ENCODE results near the gene TMSB10.
"Not testable (repeated sequence)": the region's sequence is repeated elsewhere in the genome, so short reads cannot be mapped to it uniquely, and the experiment has no call there.

TMSB10 gene

GRCh38 chr2:84904717-84905174 is 710 bp upstream of the TMSB10 start:
- peak; percentile 84 for DNase-seq

- peak; percentile 66 for DNase-seq
Measured at GRCh38 chr2:84906108-84906899, 848 bp downstream of the TMSB10 start.

DNA sequence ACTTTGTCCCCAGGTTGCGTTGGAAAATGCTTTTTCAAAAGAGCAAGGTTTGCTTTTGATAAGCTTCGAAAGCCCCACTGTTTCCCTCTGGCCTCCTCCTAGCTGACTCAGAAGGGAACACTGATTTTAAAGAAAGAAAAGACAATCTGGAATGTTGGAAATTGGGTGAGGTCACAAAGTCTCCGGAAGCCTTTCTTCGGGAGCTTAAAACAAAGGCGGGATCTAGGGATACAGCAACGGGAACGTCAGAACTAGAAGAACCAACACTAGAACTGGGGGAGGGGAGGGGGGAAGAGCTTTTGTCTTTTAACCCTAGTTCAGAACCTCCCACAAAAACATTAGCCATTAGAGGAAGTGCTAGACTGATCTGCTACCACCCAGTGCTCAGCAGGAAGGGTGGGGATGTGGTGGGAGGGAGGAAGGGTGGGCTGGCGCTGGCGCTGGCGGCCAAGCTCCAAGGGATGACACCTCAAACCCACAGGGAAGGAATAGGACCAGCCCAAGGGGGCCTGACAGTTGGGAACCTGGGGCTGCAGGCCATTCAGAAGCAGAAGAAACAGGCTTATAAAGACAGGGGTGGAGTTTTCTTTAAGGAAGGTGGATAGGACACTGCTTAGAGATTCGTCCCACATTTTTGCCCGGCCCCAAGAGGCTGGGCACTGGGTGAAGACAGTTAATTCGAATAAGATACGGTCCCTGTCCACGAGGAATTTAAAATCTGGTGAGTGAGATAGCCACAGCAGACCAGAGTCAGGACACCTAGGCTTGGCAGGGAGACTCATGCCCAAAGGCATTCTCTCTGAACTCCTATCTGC is 1.7 kb downstream of the TMSB10 start:
- peak; percentile 65 for DNase-seq

- no peak for DNase-seq
Measured at GRCh38 chr2:84908948-84909713, 3.7 kb downstream of the TMSB10 start.

- DNase-seq: no peak
Measured at GRCh38 chr2:84911135-84911678, 5.8 kb downstream of the TMSB10 start.

DNA sequence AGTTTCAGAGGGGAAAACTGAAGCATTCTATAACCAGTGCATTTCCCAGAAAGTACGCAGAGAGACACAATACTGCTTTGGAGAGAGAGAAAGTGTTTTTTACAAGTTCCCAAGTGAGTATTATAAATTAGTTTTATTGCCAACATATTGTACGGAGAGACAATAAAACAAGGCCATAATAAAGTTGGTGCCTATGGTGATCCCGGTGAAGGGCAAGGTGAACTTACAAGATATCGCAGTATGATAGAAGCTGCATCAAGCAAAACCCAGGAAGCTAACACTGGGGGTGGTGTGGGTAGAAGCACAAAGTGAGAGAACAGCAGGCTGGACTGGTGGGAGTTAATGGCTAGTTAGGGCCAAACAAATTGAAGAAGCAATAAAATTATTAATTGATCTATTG is 7.5 kb downstream of the TMSB10 start:
- no peak for DNase-seq

DNA sequence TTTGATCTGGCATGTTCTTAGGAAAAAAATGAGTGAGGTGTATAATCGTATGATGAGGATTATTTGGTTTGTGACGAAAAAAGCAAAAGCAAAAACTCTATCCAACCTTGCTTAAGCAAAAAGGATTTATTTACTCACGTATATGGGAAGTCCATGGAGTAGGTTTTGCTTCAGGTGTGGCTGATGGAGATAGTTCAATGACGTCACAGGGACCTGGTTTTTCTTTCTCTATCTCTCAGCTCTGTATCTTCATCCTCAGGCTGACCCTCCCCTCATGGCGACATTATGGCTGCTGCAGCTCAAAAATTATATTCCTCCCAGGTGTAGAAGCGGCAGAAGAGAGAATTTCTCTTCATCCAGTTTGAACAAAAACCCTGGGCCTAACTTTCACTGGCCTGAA is 8.9 kb downstream of the TMSB10 start:
- no peak for DNase-seq

- not testable (repeated sequence) for DNase-seq
Measured at GRCh38 chr2:84915675-84916074, 10.2 kb downstream of the TMSB10 start.

GRCh38 chr2:84917821-84918220 is 12.4 kb downstream of the TMSB10 start:
- DNase-seq: not testable (repeated sequence)

- DNase-seq: no peak
Measured at GRCh38 chr2:84918430-84918829, 13.0 kb downstream of the TMSB10 start.

DNA sequence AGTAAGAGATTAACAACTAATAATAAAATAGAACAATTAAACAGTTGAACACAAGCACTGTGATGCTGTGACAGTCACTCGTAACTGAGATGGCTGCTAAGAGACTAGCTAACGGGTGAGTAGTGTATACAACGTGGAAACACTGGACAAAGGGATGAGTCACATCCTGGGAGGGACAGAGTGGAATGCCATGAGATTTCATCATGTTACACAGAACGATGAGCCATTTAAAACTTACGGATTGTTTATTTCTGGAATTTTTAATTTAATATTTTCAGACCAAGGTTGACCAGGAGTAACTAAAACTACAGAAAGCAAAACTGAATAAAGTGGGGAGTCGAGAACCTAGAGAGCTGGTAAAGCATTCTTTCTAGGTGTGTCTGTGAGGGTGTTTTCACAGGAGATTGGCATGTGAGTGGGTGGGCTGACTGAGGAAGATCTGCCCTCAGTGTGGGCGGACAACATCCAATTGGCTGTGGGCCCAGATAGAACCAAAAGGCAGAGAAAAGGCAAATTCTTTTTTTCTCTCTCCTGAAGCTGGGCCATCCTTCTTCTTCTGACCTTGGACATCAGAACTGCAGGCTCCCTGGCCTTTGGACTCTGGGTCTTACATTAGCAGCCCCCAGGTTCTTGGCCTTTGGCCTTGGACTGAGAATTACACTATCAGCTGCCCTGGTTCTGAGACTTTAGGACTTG is 14.6 kb downstream of the TMSB10 start:
- DNase-seq: no peak

DNA sequence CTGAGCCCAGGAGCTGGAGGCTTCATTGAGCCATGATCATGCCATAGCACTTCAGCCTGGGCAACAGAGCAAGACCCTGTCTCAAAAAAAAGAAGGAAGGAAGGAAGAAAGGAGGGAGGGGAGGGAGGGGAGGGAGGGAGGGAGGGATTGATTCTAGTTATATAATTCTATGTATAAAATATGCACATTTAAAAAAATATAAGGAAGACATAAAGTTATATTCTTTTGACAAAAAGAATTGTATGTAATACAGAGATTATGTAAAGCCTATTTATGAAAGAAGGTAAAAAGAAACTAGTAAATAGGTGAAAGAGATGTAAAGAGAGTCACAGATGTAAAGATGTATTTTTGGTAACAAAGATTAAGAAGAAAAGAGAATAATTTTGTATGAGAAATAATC is 17.6 kb downstream of the TMSB10 start:
- DNase-seq: no peak

DNA sequence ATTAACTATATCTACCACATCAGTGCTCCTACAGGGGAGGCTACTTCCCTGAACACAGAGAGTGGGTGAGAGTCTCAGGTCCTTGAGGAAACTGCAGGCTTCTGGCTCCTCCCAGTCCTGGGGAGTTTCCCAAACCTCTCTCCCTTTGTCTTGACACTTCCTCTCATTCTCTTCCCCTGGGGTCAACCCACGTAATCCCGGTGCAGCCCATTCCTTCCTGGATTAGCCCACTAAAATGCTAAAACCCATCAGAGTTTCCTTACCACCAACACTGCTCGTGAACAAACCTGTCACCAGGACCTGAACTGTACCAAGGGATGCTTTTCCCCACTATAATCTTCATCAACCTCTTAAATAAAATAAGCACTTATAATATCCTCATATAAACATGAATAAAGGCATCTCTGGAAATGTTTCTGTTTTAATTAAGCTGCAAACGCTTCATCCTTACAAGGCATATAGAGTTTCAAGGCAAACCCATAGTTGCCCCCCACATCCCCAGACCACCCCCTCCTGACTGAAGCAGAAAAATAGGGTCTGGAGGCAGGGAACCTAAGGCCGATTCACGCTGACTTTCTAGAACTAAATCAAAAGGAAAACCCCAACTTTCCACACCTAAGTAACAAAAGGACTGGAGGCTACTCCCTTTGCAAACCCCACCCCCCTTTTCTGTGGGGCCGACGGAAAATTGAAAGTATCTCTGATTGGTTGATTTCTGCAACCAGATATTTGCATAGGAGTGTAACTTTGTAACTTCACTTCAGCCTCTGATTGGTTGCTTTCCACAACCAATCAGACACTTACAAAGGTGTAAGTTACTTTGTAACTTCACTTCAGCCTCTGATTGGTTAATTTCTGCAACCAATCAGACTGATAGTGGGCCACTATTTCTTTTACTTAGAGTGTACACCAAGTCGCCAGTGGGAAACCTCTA is 19.0 kb downstream of the TMSB10 start:
- DNase-seq: no peak

- no peak for DNase-seq
Measured at GRCh38 chr2:84925336-84925723, 19.9 kb downstream of the TMSB10 start.

DNA sequence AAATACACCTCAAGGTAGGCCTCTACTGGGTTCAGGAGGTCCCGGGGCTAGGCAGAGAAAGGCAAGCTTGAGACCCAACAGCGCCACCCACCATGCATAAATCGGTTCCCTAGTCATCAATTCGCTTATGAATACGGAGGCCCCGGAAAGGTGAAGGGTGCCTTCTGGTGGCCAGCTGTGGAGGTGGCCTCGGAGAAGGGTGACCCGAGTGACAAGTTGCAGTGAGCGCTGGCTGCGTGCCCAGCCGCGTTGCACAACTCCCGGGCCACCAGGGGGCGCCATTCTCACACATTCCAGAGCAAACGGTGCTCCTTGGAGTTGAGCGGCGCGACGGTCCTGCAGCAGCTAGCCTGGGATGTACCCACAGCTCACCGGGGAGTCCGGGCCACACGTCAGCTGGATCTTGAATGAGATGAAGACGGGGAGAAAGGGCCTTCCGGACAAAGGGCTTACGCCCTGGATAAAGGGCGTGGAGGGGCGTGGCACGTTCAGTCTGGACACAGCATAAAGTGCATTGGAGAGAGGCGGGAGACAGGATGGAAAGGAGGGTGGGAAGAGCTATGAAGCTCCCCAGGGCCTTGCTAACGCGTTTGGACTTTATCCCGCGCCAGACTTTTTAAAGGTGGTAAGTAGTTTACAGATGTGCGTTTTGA is 20.4 kb downstream of the TMSB10 start:
- DNase-seq: peak; percentile 94

- no peak for DNase-seq
Measured at GRCh38 chr2:84927275-84927627, 21.8 kb downstream of the TMSB10 start.

- no peak for DNase-seq
Measured at GRCh38 chr2:84931384-84931821, 25.9 kb downstream of the TMSB10 start.

- DNase-seq: no peak
Measured at GRCh38 chr2:84938194-84938879, 32.9 kb downstream of the TMSB10 start.

GRCh38 chr2:84939426-84940087 is 34.1 kb downstream of the TMSB10 start:
- no peak for DNase-seq
